H1 (cell line): ENCODE results near the gene CCNH. TPM values are rescaled to one million over a fixed set of nuclear protein-coding genes. Genes with fewer than 3 reads are reported as not detected.

ENCODE experiments used
- CTCF ChIA-PET: fragments of 300-600 bp; sonication (Branson Sonifier 250); formaldehyde crosslinking; loops from one replicate; lab custom pipeline; 2021; ENCODE audit not compliant: partially characterized antibody; lab: Charles Lee
- POLR2A ChIA-PET: fragments of 300-600 bp; sonication (Branson Sonifier 250); formaldehyde crosslinking; loops from one replicate; lab custom pipeline; 2021; ENCODE audit warnings: inconsistent platforms; ENCODE audit not compliant: partially characterized antibody; lab: Charles Lee
- DNase-seq, 2 experiments: peaks; one replicate each; pipeline versions ENCODE4 v3.0.0 to v3.0.0-alpha.2; 2010 to 2022; ENCODE audit warnings: low spot score in 2 of 2, low read depth in 1 of 2, mixed read lengths in 1 of 2
- FAIRE-seq: peaks from 2 replicates; lab custom pipeline; 2011; peaks lifted over from hg19 to GRCh38; lab: Jason Lieb, UNC
- H2AFZ ChIP-seq: 2 replicates; pipeline ENCODE4 v1.8.1; 2012; ENCODE audit warnings: low read length, inconsistent platforms
- H2AK5ac ChIP-seq: 2 replicates; pipeline ENCODE4 v1.6.1; 2013; ENCODE audit warnings: low read depth, low read length
- H2BK120ac ChIP-seq: replicated peaks from 2 replicates; pipeline ENCODE3; 2013; ENCODE audit warnings: low read depth, low read length, inconsistent platforms
- H2BK12ac ChIP-seq: 2 replicates; pipeline ENCODE4 v1.6.1; 2013; ENCODE audit warnings: low read depth, low read length
- H2BK15ac ChIP-seq: 2 replicates; pipeline ENCODE4 v1.6.1; 2013; ENCODE audit warnings: low read length
- H2BK20ac ChIP-seq: 2 replicates; pipeline ENCODE4 v1.6.1; 2013; ENCODE audit warnings: low read length
- H2BK5ac ChIP-seq: 2 replicates; pipeline ENCODE4 v1.6.1; 2013; ENCODE audit warnings: low read depth, low read length
- H3K14ac ChIP-seq: 2 replicates; pipeline ENCODE4 v1.6.1; 2013; ENCODE audit warnings: inconsistent platforms; ENCODE audit not compliant: insufficient read length
- H3K18ac ChIP-seq: 2 replicates; pipeline ENCODE4 v1.6.1; 2013; ENCODE audit warnings: low read length; ENCODE audit errors: extremely low read depth
- H3K23ac ChIP-seq: 2 replicates; pipeline ENCODE4 v1.6.1; 2013; ENCODE audit warnings: inconsistent platforms; ENCODE audit not compliant: insufficient read length
- H3K23me2 ChIP-seq: 2 replicates; pipeline ENCODE4 v1.6.1; 2013; ENCODE audit warnings: low read depth, low read length
- H3K27ac ChIP-seq: 2 replicates; pipeline ENCODE4 v1.6.1; 2011; ENCODE audit warnings: low read depth, low read length, inconsistent platforms
- H3K27me3 ChIP-seq, 4 experiments: replicated peaks in 1 of 4; 1 replicate in 1 of 4; 2 replicates in 3 of 4; pipeline versions ENCODE4 v1.6.1 to v1.8.1; 2011 to 2013; ENCODE audit warnings: low read length in 3 of 4, mild to moderate bottlenecking in 3 of 4, inconsistent platforms in 2 of 4, mixed read lengths in 2 of 4, moderate library complexity in 1 of 4; ENCODE audit not compliant: control insufficient read depth in 3 of 4, insufficient read depth in 3 of 4; ENCODE audit errors: extremely low read depth in 1 of 4
- H3K36me3 ChIP-seq, 4 experiments: 2 replicates each; pipeline versions ENCODE4 v1.6.1 to v1.8.1; 2011 to 2013; ENCODE audit warnings: mild to moderate bottlenecking in 4 of 4, low read length in 3 of 4, moderate library complexity in 2 of 4, control low read depth in 1 of 4, inconsistent platforms in 1 of 4; ENCODE audit not compliant: insufficient read depth in 4 of 4, control insufficient read depth in 2 of 4
- H3K4ac ChIP-seq: replicated peaks from 2 replicates; pipeline ENCODE3; 2013; ENCODE audit warnings: low read length, low read depth, mixed read lengths, inconsistent platforms; ENCODE audit not compliant: insufficient read length
- H3K4me1 ChIP-seq, 4 experiments: replicated peaks in 1 of 4; 1 replicate in 1 of 4; 2 replicates in 3 of 4; pipeline versions ENCODE4 v1.6.1 to v1.8.1; 2011 to 2013; ENCODE audit warnings: low read length in 3 of 4, inconsistent platforms in 2 of 4, mixed read lengths in 1 of 4; ENCODE audit not compliant: insufficient read depth in 4 of 4, control insufficient read depth in 3 of 4
- H3K4me2 ChIP-seq, 2 experiments: 2 replicates each; pipeline versions ENCODE4 v1.6.1 to v1.8.1; 2011 to 2013; ENCODE audit warnings: low read depth in 2 of 2, low read length in 2 of 2, control low read depth in 1 of 2, inconsistent platforms in 1 of 2, mild to moderate bottlenecking in 1 of 2; ENCODE audit not compliant: insufficient read depth in 1 of 2
- H3K4me3 ChIP-seq, 4 experiments: fragments of 200-600, 300-600 bp in 1 of 4; sonication (generic), shearing (Covaris generic), sonication (Bioruptor Twin) in 1 of 4; 2 replicates each; pipeline versions ENCODE4 v1.5.1 to v1.8.1; 2011 to 2016; ENCODE audit warnings: low read length in 4 of 4, low read depth in 3 of 4, control low read depth in 2 of 4, inconsistent platforms in 2 of 4, mild to moderate bottlenecking in 2 of 4, mixed read lengths in 1 of 4, moderate library complexity in 1 of 4; ENCODE audit not compliant: insufficient read depth in 2 of 4; ENCODE audit errors: extremely low read depth in 1 of 4
- H3K56ac ChIP-seq: replicated peaks from 2 replicates; pipeline ENCODE3; 2013; ENCODE audit warnings: low read depth, mild to moderate bottlenecking, mixed read lengths, low read length, inconsistent platforms; ENCODE audit not compliant: insufficient read length
- H3K79me1 ChIP-seq: 2 replicates; pipeline ENCODE4 v1.6.1; 2013; ENCODE audit warnings: low read depth, low read length, control low read depth
- H3K79me2 ChIP-seq, 2 experiments: 2 replicates each; pipeline versions ENCODE4 v1.6.1 to v1.8.1; 2012 to 2013; ENCODE audit warnings: low read length in 2 of 2, mild to moderate bottlenecking in 2 of 2, inconsistent platforms in 1 of 2; ENCODE audit not compliant: insufficient read depth in 2 of 2, control insufficient read depth in 1 of 2
- H3K9ac ChIP-seq, 4 experiments: replicated peaks in 1 of 4; 1 replicate in 1 of 4; 2 replicates in 3 of 4; pipeline versions ENCODE4 v1.6.1 to v1.8.1; 2011 to 2013; ENCODE audit warnings: low read depth in 3 of 4, low read length in 3 of 4, control low read depth in 2 of 4, mild to moderate bottlenecking in 2 of 4, moderate library complexity in 2 of 4, inconsistent platforms in 1 of 4; ENCODE audit errors: extremely low read depth in 1 of 4
- H3K9me3 ChIP-seq, 2 experiments: 2 replicates each; pipeline versions ENCODE4 v1.6.1 to v1.8.1; 2012 to 2013; ENCODE audit warnings: mild to moderate bottlenecking in 2 of 2, moderate library complexity in 2 of 2, control low read depth in 1 of 2, inconsistent platforms in 1 of 2, low read depth in 1 of 2, low read length in 1 of 2, mixed read lengths in 1 of 2; ENCODE audit not compliant: insufficient read depth in 2 of 2
- H4K20me1 ChIP-seq, 2 experiments: replicated peaks in 1 of 2; 2 replicates each; pipeline versions ENCODE3 to v1.8.1; 2011 to 2013; ENCODE audit warnings: inconsistent platforms in 2 of 2, low read length in 2 of 2, mild to moderate bottlenecking in 1 of 2; ENCODE audit not compliant: insufficient read depth in 2 of 2, control insufficient read depth in 1 of 2
- H4K5ac ChIP-seq: 2 replicates; pipeline ENCODE4 v1.6.1; 2013; ENCODE audit warnings: low read length, low read depth, mixed read lengths, inconsistent platforms; ENCODE audit not compliant: insufficient read length
- H4K8ac ChIP-seq: 2 replicates; pipeline ENCODE4 v1.8.0; 2013; ENCODE audit warnings: mild to moderate bottlenecking, moderate library complexity, low read length, inconsistent platforms; ENCODE audit not compliant: insufficient read depth; ENCODE audit errors: extremely low read depth
- H4K91ac ChIP-seq: replicated peaks from 2 replicates; pipeline ENCODE3; 2013; ENCODE audit warnings: low read length, mixed read lengths, inconsistent platforms; ENCODE audit not compliant: insufficient read length
- CBX8 ChIP-seq: fragments of 300-800, 300-1000 bp; sonication (generic); IDR thresholded peaks from 2 replicates; pipeline ENCODE4 v1.7.1; 2016; ENCODE audit warnings: low read depth, low read length, borderline replicate concordance
- E2F6 ChIP-seq: IDR thresholded peaks from 2 replicates; pipeline ENCODE4 v1.6.1; 2012; ENCODE audit warnings: inconsistent platforms
- EGR1 ChIP-seq: IDR thresholded peaks from 2 replicates; pipeline ENCODE4 v1.6.1; 2011; ENCODE audit warnings: low read depth, low read length, borderline replicate concordance
- GABPA ChIP-seq: IDR thresholded peaks from 2 replicates; pipeline ENCODE4 v1.6.1; 2011; ENCODE audit warnings: mild to moderate bottlenecking, low read length, moderate library complexity, borderline replicate concordance; ENCODE audit not compliant: insufficient read depth
- HDAC6 ChIP-seq: IDR thresholded peaks from one replicate; pipeline ENCODE4 v1.7.1; 2012; ENCODE audit warnings: low read depth, mild to moderate bottlenecking, inconsistent platforms, low read length, moderate library complexity
- RAD21 ChIP-seq, 2 experiments: IDR thresholded peaks in 1 of 2; conservative IDR thresholded peaks in 1 of 2; 2 replicates each; pipeline ENCODE4 v1.6.1; 2011; ENCODE audit warnings: low read depth in 2 of 2, low read length in 2 of 2, improper control_type of control experiment in 1 of 2, inconsistent platforms in 1 of 2, mild to moderate bottlenecking in 1 of 2, moderate library complexity in 1 of 2
- RXRA ChIP-seq: IDR thresholded peaks from 2 replicates; pipeline ENCODE4 v1.6.1; 2011; ENCODE audit warnings: low read depth, mild to moderate bottlenecking, low read length, moderate library complexity; ENCODE audit not compliant: insufficient read depth
- TEAD4 ChIP-seq: IDR thresholded peaks from 2 replicates; pipeline ENCODE4 v1.6.1; 2012; ENCODE audit warnings: low read depth, low read length, inconsistent platforms, mixed read lengths
- WGBS, 2 experiments: shearing (Covaris generic) in 1 of 2; methylation state at CpG; one replicate each; pipeline versions ENCODE4 v1.1.6 to v1.1.7; 2013 to 2015; ENCODE audit warnings: low lambda C conversion rate in 2 of 2, mixed read lengths in 2 of 2, inconsistent platforms in 1 of 2, low coverage in 1 of 2, missing lambda C conversion rate in 1 of 2; ENCODE audit not compliant: insufficient replicate concordance in 2 of 2, insufficient coverage in 1 of 2, insufficient read length in 1 of 2; ENCODE audit errors: extremely low coverage in 1 of 2, missing lambda C conversion rate in 1 of 2; 5-methylcytosine and 5-hydroxymethylcytosine counted together
- polyA plus RNA-seq, 7 experiments: library from polyadenylated mRNA; depleted of rRNA in 3 of 7; stranded (reverse) in 5 of 7; unstranded in 2 of 7; fragments of >200 nt in 5 of 7; fragments of 200-250 nt in 2 of 7; gene quantifications; 1 replicate in 5 of 7; 2 replicates in 1 of 7; 4 replicates in 1 of 7; pipeline versions ENCODE4 v1.2.1 to v1.2.3, GENCODE V29; 2011 to 2013; ENCODE audit warnings: missing spikeins in 2 of 7, mixed read lengths in 2 of 7
- total RNA-seq: library from RNA; stranded (reverse); fragmentation: NEBNext Ultra II Directional; extraction: Animal tissue kit (Norgen Biotek cat#: 25700); gene quantifications from 2 replicates; pipeline ENCODE4 v1.2.1, GENCODE V29; 2021

Gene CCNH
- total and polyA plus RNA-seq, 2 of the 8 experiments (the other 6 are each of a cell fraction or from before 2014, with no cell fraction given): 38.2 to 41.8 TPM

- TF ChIP-seq RXRA: no peak
- TF ChIP-seq CBX8: no peak
- TF ChIP-seq TEAD4: no peak
- no peak for TF ChIP-seq E2F6
- TF ChIP-seq RAD21 (IDR thresholded peaks at IDR 0.05 in 1 of 2, conservative IDR thresholded peaks at IDR 0.05 in 1 of 2; ENCODE audit: low read depth in 2 of 2, low read length in 2 of 2): no peak
- TF ChIP-seq EGR1: no peak
- TF ChIP-seq HDAC6: no peak
- TF ChIP-seq GABPA: no peak
- no peak overlapping the region for H2BK5ac ChIP-seq
- peaks cover 0 to 1% of the 10 kb centered on the region in 2 experiments for H4K20me1 ChIP-seq
- H3K18ac ChIP-seq: no peak overlapping the region
- no peaks in the 10 kb centered on the region for H3K4me1 ChIP-seq
- DNase-seq (no peak), FAIRE-seq (no peak)
- H4K8ac ChIP-seq: no peak overlapping the region
- peaks cover 0 to 6% (median 0%) of the 10 kb centered on the region in 4 experiments; a peak in 1 of 8 replicates for H3K36me3 ChIP-seq
- no peak overlapping the region for H4K91ac ChIP-seq
- H2AFZ ChIP-seq: no peak overlapping the region
- no peaks in the 10 kb centered on the region for H3K23me2 ChIP-seq
- H3K79me2 ChIP-seq: no peaks in the 10 kb centered on the region
- no peak overlapping the region for H2BK20ac ChIP-seq
- no peak overlapping the region for H3K14ac ChIP-seq
- H4K5ac ChIP-seq: no peak overlapping the region
- no peak overlapping the region for H3K4me2 ChIP-seq
- H3K27me3 ChIP-seq: no peaks in the 10 kb centered on the region
- WGBS, 2 experiments: 91% methylated on average over 2 of the region's 2 CpGs; no CpG with 5 or more reads in 1 of the 2 experiments
- H3K9me3 ChIP-seq: no peaks in the 10 kb centered on the region
- no peaks in the 10 kb centered on the region for H3K79me1 ChIP-seq
- no peak overlapping the region for H3K4me3 ChIP-seq
- H3K9ac ChIP-seq: no peak overlapping the region
- no peak overlapping the region for H2BK120ac ChIP-seq
- H2BK12ac ChIP-seq: no peak overlapping the region
- H2AK5ac ChIP-seq: no peak overlapping the region
- H3K56ac ChIP-seq: no peak overlapping the region
- no peak overlapping the region for H2BK15ac ChIP-seq
- CTCF ChIA-PET: no interaction called here
- no peak overlapping the region for H3K23ac ChIP-seq
- no peak overlapping the region for H3K27ac ChIP-seq
- H3K4ac ChIP-seq: no peak overlapping the region
- POLR2A ChIA-PET: no interaction called here
Observed at GRCh38 chr5:87367243-87367642, 45.5 kb downstream of the CCNH start.
